Gastrocnemius medialis (tissue), 4 donors: ENCODE measurements around the gene CDH4. TPM values are rescaled to one million over a fixed set of nuclear protein-coding genes. Genes with fewer than 3 reads are reported as not detected.

Experiments
- ATAC-seq, 2 donors: fragments of 150-250 bp; one replicate each; pipeline ENCODE4 v1.9.1; 2016
- DNase-seq, 2 donors: peaks; one replicate each; pipeline ENCODE4 v3.0.0-alpha.2; 2019
- H3K27ac ChIP-seq, 4 donors: fragments of 200-600 bp; sonication (generic); 1 replicate in 1 of 4; 2 replicates in 3 of 4; pipeline ENCODE4 v1.5.1; 2016 to 2018; ENCODE audit warnings: mild to moderate bottlenecking in 2 of 4, moderate library complexity in 1 of 4
- H3K27me3 ChIP-seq, 3 donors: fragments of 200-600 bp; sonication (generic) in 2 of 3; 1 replicate in 1 of 3; 2 replicates in 2 of 3; pipeline versions ENCODE4 v1.5.1 to v1.6.0; 2016 to 2019; ENCODE audit warnings: mild to moderate bottlenecking in 1 of 3, moderate library complexity in 1 of 3
- H3K36me3 ChIP-seq, 2 donors: fragments of 200-600 bp; sonication (generic) in 1 of 2; one replicate each; pipeline ENCODE4 v1.5.1; 2017 to 2018
- H3K4me1 ChIP-seq, 2 donors: fragments of 200-600 bp; sonication (generic) in 1 of 2; one replicate each; pipeline ENCODE4 v1.5.1; 2016 to 2017; ENCODE audit warnings: mild to moderate bottlenecking in 2 of 2
- H3K4me3 ChIP-seq, 4 donors: fragments of 200-600 bp; sonication (generic) in 3 of 4; 1 replicate in 1 of 4; 2 replicates in 3 of 4; pipeline ENCODE4 v1.5.1; 2016 to 2019; ENCODE audit warnings: mild to moderate bottlenecking in 2 of 4
- H3K9me3 ChIP-seq, 3 donors: fragments of 200-600 bp; sonication (generic) in 2 of 3; 1 replicate in 1 of 3; 2 replicates in 2 of 3; pipeline ENCODE4 v1.5.1; 2016 to 2019
- POLR2A ChIP-seq, 2 donors: fragments of 450-650 bp; IDR thresholded peaks; one replicate each; pipeline ENCODE4 v1.6.1; 2017; ENCODE audit warnings: antibody characterized with exemption in 2 of 2, mild to moderate bottlenecking in 2 of 2, moderate library complexity in 2 of 2
- in situ Hi-C, 4 donors: fragments of 200-750 bp; cut with MboI; loops; one replicate each; pipeline versions ENCODE4 v1.15.0 to v1.8.0; 2017; ENCODE audit warnings: low sequenced_read_pairs in 4 of 4
- intact Hi-C: fragments of 100-400 bp; cut with DNase I; formaldehyde crosslinking; loops from one replicate; pipeline ENCODE4 v1.15.1; 2023; ENCODE audit warnings: low total_unique reads
- total RNA-seq, 4 donors: library from RNA; depleted of rRNA; stranded (reverse); fragments of >200 nt; gene quantifications; one replicate each; pipeline versions ENCODE4 v1.1.0 to v1.2.3, GENCODE V29; 2016
- TF ChIP-seq, protein P1 (sequence below), 5 experiments: fragments of 450-650 bp in 3 of 5; fragments of 200-600 bp in 2 of 5; sonication (generic) in 2 of 5; IDR thresholded peaks in 4 of 5; conservative IDR thresholded peaks in 1 of 5; 1 replicate in 4 of 5; 2 replicates in 1 of 5; pipeline ENCODE4 v1.5.1; 2016 to 2019; ENCODE audit warnings: antibody characterized with exemption in 5 of 5, mild to moderate bottlenecking in 3 of 5, moderate library complexity in 3 of 5

Gene CDH4
- total RNA-seq, 4 donors from 2014 or later = 0.38 to 1.2 (median 0.86) TPM

GRCh38 chr20:61864481-61864880 lies 612.4 kb downstream of the CDH4 start:
- Histone ChIP-seq H3K4me3 (no peak overlapping the region), H3K27me3 (peaks cover 0 to 4% (median 0%) of the 10 kb centered on the region in 3 donors), H3K27ac (no peak overlapping the region), H3K9me3 (no peaks in the 10 kb centered on the region), H3K36me3 (no peaks in the 10 kb centered on the region), H3K4me1 (no peaks in the 10 kb centered on the region)
- no peak for TF ChIP-seq POLR2A (IDR thresholded peaks at IDR 0.05)
- TF ChIP-seq, protein P1, sequence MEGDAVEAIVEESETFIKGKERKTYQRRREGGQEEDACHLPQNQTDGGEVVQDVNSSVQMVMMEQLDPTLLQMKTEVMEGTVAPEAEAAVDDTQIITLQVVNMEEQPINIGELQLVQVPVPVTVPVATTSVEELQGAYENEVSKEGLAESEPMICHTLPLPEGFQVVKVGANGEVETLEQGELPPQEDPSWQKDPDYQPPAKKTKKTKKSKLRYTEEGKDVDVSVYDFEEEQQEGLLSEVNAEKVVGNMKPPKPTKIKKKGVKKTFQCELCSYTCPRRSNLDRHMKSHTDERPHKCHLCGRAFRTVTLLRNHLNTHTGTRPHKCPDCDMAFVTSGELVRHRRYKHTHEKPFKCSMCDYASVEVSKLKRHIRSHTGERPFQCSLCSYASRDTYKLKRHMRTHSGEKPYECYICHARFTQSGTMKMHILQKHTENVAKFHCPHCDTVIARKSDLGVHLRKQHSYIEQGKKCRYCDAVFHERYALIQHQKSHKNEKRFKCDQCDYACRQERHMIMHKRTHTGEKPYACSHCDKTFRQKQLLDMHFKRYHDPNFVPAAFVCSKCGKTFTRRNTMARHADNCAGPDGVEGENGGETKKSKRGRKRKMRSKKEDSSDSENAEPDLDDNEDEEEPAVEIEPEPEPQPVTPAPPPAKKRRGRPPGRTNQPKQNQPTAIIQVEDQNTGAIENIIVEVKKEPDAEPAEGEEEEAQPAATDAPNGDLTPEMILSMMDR (IDR thresholded peaks at IDR 0.05 in 4 of 5, conservative IDR thresholded peaks at IDR 0.05 in 1 of 5) = no peak
- ATAC-seq (no peak), DNase-seq (no peak)
- intact Hi-C loops (no loop called here), in situ Hi-C loops (no loop called here)

DNA sequence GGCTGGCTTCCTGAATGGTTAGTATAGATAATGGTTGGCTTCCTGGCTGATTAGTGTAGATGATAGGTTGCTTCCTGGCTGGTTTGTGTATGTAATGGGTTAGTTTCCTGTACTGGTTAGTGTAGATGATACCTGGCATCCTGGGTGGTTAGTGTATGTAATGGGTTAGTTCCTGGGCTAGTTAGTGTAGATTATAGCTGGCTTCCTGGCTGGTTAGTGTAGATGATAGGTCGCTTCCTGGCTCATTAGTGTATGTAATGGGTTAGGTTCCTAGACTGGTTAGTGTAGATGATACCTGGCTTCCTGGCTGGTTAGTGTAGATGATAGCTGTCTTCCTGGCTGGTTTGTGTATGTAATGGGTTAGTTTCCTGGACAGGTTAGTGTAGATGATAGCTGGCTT lies 613.3 kb downstream of the CDH4 start:
- Histone ChIP-seq H3K9me3 (no peaks in the 10 kb centered on the region), H3K4me1 (no peaks in the 10 kb centered on the region), H3K27me3 (peaks cover 0 to 4% (median 0%) of the 10 kb centered on the region in 3 donors), H3K27ac (no peak overlapping the region), H3K36me3 (no peaks in the 10 kb centered on the region), H3K4me3 (no peak overlapping the region)
- DNase-seq (no peak), ATAC-seq (no peak)
- in situ Hi-C loops (no loop called here), intact Hi-C loops (no loop called here)
- TF ChIP-seq, protein P1 (IDR thresholded peaks at IDR 0.05 in 4 of 5, conservative IDR thresholded peaks at IDR 0.05 in 1 of 5) = no peak
- no peak for TF ChIP-seq POLR2A (IDR thresholded peaks at IDR 0.05)

GRCh38 chr20:61866165-61866564 lies 614.1 kb downstream of the CDH4 start:
- Histone ChIP-seq H3K4me3 (no peak overlapping the region), H3K27ac (no peak overlapping the region), H3K36me3 (no peaks in the 10 kb centered on the region), H3K27me3 (peaks cover 0 to 4% (median 0%) of the 10 kb centered on the region in 3 donors), H3K4me1 (no peaks in the 10 kb centered on the region), H3K9me3 (no peaks in the 10 kb centered on the region)
- no peak for TF ChIP-seq POLR2A (IDR thresholded peaks at IDR 0.05)
- TF ChIP-seq, protein P1 (IDR thresholded peaks at IDR 0.05 in 4 of 5, conservative IDR thresholded peaks at IDR 0.05 in 1 of 5) = no peak
- intact Hi-C loops (no loop called here), in situ Hi-C loops (no loop called here)
- ATAC-seq (no peak), DNase-seq (no peak)

GRCh38 chr20:61868006-61868405 lies 615.9 kb downstream of the CDH4 start:
- intact Hi-C loops = no loop called here

More at GRCh38 chr20:61868006-61868405, 615.9 kb downstream of the CDH4 start:
- no peak overlapping the region for H3K27ac ChIP-seq
- no peaks in the 10 kb centered on the region for H3K9me3 ChIP-seq
- TF ChIP-seq POLR2A (IDR thresholded peaks at IDR 0.05) = no peak
- TF ChIP-seq, protein P1 (IDR thresholded peaks at IDR 0.05 in 4 of 5, conservative IDR thresholded peaks at IDR 0.05 in 1 of 5) = no peak
- in situ Hi-C loops = no loop called here
- no peak for ATAC-seq
- H3K4me3 ChIP-seq = no peak overlapping the region
- H3K4me1 ChIP-seq = no peaks in the 10 kb centered on the region
- no peaks in the 10 kb centered on the region for H3K36me3 ChIP-seq
- no peak for DNase-seq
- H3K27me3 ChIP-seq = peaks cover 0 to 4% (median 0%) of the 10 kb centered on the region in 3 donors
